K562 (cell line): Measurements from ENCODE around the gene PDE1C. TPM values are rescaled to one million over a fixed set of nuclear protein-coding genes. Genes with fewer than 3 reads are reported as not detected.

Experiments used
- ATAC-seq: fragments of 200-7000 bp; cut with Tn5 transposase; 3 replicates; pipeline ENCODE4 v1.9.1; 2020; ENCODE audit warnings: moderate library complexity
- BruUV-seq: library from RNA; stranded (reverse); fragments of 400-500 nt; replicated peaks from 2 replicates; lab custom pipeline; 2021; lab: Mats Ljungman, UMichigan
- CTCF ChIA-PET: fragments of 300-600 bp; formaldehyde crosslinking; extraction: SDS; loops from one replicate; lab custom pipeline; 2021; ENCODE audit warnings: low intra/inter-chr PET ratio; lab: Yijun Ruan, JAX
- POLR2A ChIA-PET: fragments of 300-600, 350-650 bp; sonication (Branson Sonifier 250); formaldehyde crosslinking; extraction: SDS; loops from one replicate; lab custom pipeline; 2021; ENCODE audit warnings: antibody characterized with exemption, inconsistent platforms; lab: Yijun Ruan, JAX
- DNase-seq, 4 experiments: peaks; one replicate each; pipeline versions ENCODE4 v3.0.0 to v3.0.0-alpha.2; 2011 to 2018; ENCODE audit warnings: low spot score in 3 of 4, mixed read lengths in 3 of 4; ENCODE audit errors: extremely low read depth in 1 of 4
- FAIRE-seq: peaks from 2 replicates; lab custom pipeline; 2011; peaks lifted over from hg19 to GRCh38; lab: Jason Lieb, UNC
- H2AFZ ChIP-seq: 2 replicates; pipeline ENCODE4 v1.6.0; 2011; ENCODE audit warnings: low read depth, low read length, control low read depth, inconsistent platforms
- H3K27ac ChIP-seq: fragments of 200-600 bp; 3 replicates; pipeline ENCODE4 v1.8.0; 2011; ENCODE audit warnings: low read depth, mild to moderate bottlenecking, control low read depth, inconsistent platforms, low read length, moderate library complexity, mixed read lengths; ENCODE audit errors: extremely low read depth
- H3K27me3 ChIP-seq, 2 experiments: fragments of 300-600 bp in 1 of 2; 2 replicates in 1 of 2; 3 replicates in 1 of 2; pipeline versions ENCODE4 v1.6.0 to v1.8.0; 2011; ENCODE audit warnings: inconsistent platforms in 2 of 2, low read length in 2 of 2, mild to moderate bottlenecking in 1 of 2, mixed read lengths in 1 of 2, moderate library complexity in 1 of 2; ENCODE audit not compliant: control insufficient read depth in 2 of 2, insufficient read depth in 2 of 2
- H3K36me3 ChIP-seq: fragments of 300-600 bp; 3 replicates; pipeline ENCODE4 v1.8.0; 2011; ENCODE audit warnings: mild to moderate bottlenecking, low read length, inconsistent platforms; ENCODE audit not compliant: control insufficient read depth, insufficient read depth
- H3K4me1 ChIP-seq, 2 experiments: fragments of 200-600 bp in 1 of 2; replicated peaks in 1 of 2; 2 replicates in 1 of 2; 3 replicates in 1 of 2; pipeline versions ENCODE4 v1.5.1 to v1.8.0; 2011; ENCODE audit warnings: inconsistent platforms in 2 of 2, low read length in 2 of 2, mild to moderate bottlenecking in 1 of 2, mixed read lengths in 1 of 2, moderate library complexity in 1 of 2; ENCODE audit not compliant: control insufficient read depth in 2 of 2, insufficient read depth in 2 of 2
- H3K4me2 ChIP-seq: 2 replicates; pipeline ENCODE4 v1.6.1; 2011; ENCODE audit warnings: low read length, control low read depth, inconsistent platforms, mixed read lengths; ENCODE audit not compliant: insufficient read depth
- H3K4me3 ChIP-seq: fragments of 200-600 bp; sonication (generic), shearing (Covaris generic); 2 replicates; pipeline ENCODE4 v1.5.1; 2016; ENCODE audit warnings: control low read depth, inconsistent platforms
- H3K79me2 ChIP-seq: fragments of 200-600 bp; 3 replicates; pipeline ENCODE4 v1.8.0; 2011; ENCODE audit warnings: low read length, inconsistent platforms; ENCODE audit not compliant: control insufficient read depth, insufficient read depth
- H3K9ac ChIP-seq, 2 experiments: 2 replicates each; pipeline versions ENCODE4 v1.6.0 to v1.6.1; 2011; ENCODE audit warnings: low read depth in 2 of 2, low read length in 2 of 2, control low read depth in 1 of 2, inconsistent platforms in 1 of 2, mild to moderate bottlenecking in 1 of 2, mixed read lengths in 1 of 2; ENCODE audit not compliant: insufficient read depth in 1 of 2
- H3K9me1 ChIP-seq: one replicate; pipeline ENCODE4 v1.6.0; 2011; ENCODE audit warnings: inconsistent platforms, mild to moderate bottlenecking, low read length, moderate library complexity; ENCODE audit not compliant: control insufficient read depth, insufficient read depth
- H3K9me3 ChIP-seq: replicated peaks from 2 replicates; pipeline ENCODE4 v1.5.1; 2011; ENCODE audit warnings: low read depth, low read length, inconsistent platforms; ENCODE audit not compliant: control insufficient read depth, insufficient read depth
- H4K20me1 ChIP-seq: replicated peaks from 2 replicates; pipeline ENCODE4 v1.6.1; 2011; ENCODE audit warnings: low read length, inconsistent platforms, mixed read lengths; ENCODE audit not compliant: control insufficient read depth, insufficient read depth
- CCAR2 ChIP-seq: fragments of 200-400 bp; formaldehyde crosslinking; IDR thresholded peaks from 2 replicates; pipeline ENCODE4 v1.6.1; 2017; ENCODE audit warnings: mild to moderate bottlenecking, low read depth, low read length
- CTBP1 ChIP-seq: fragments of 450-650 bp; IDR thresholded peaks from 2 replicates; pipeline ENCODE4 v1.6.1; 2016; ENCODE audit warnings: borderline replicate concordance
- DPF2 ChIP-seq: fragments of 450-650 bp; IDR thresholded peaks from 2 replicates; pipeline ENCODE4 v1.6.1; 2016
- ELF4 ChIP-seq: fragments of 450-650 bp; formaldehyde crosslinking; IDR thresholded peaks from 2 replicates; pipeline ENCODE4 v1.4.0; 2022; ENCODE audit warnings: missing genetic modification characterization
- EP400 ChIP-seq: fragments of 450-650 bp; IDR thresholded peaks from 2 replicates; pipeline ENCODE4 v1.6.1; 2017; ENCODE audit warnings: antibody characterized with exemption, mild to moderate bottlenecking, moderate library complexity
- FOXA3 ChIP-seq, 2 experiments: fragments of 450-650 bp in 1 of 2; sonication (generic) in 1 of 2; formaldehyde crosslinking; IDR thresholded peaks in 1 of 2; conservative IDR thresholded peaks in 1 of 2; 2 replicates each; pipeline versions ENCODE4 v1.4.0 to v1.8.0; 2020 to 2022; ENCODE audit warnings: mild to moderate bottlenecking in 2 of 2, missing genetic modification reagents in 1 of 2
- KLF13 ChIP-seq: fragments of 450-650 bp; IDR thresholded peaks from 2 replicates; pipeline ENCODE4 v1.6.1; 2016; ENCODE audit warnings: missing genetic modification characterization, low read depth, mild to moderate bottlenecking, missing compliant biosample characterization, moderate library complexity, borderline replicate concordance
- MYC ChIP-seq, 2 experiments: fragments of 250-450 bp in 1 of 2; sonication (Bioruptor Pico) in 1 of 2; IDR thresholded peaks; 2 replicates each; pipeline versions ENCODE4 v1.5.1 to v1.6.1; 2012 to 2021; ENCODE audit warnings: low read depth in 2 of 2, borderline replicate concordance in 1 of 2, improper control_type of control experiment in 1 of 2, low read length in 1 of 2, mild to moderate bottlenecking in 1 of 2, moderate library complexity in 1 of 2
- NFATC3 ChIP-seq: fragments of 450-650 bp; IDR thresholded peaks from 2 replicates; pipeline ENCODE4 v1.6.1; 2017; ENCODE audit warnings: mild to moderate bottlenecking
- NRF1 ChIP-seq, 2 experiments: fragments of 450-650 bp; IDR thresholded peaks in 1 of 2; conservative IDR thresholded peaks in 1 of 2; 2 replicates each; pipeline ENCODE4 v1.6.1; 2014; ENCODE audit warnings: mild to moderate bottlenecking in 2 of 2
- TAF15 ChIP-seq: fragments of 200-400 bp; formaldehyde crosslinking; IDR thresholded peaks from 2 replicates; pipeline ENCODE4 v1.6.1; 2017; ENCODE audit warnings: mild to moderate bottlenecking, low read depth, low read length, moderate library complexity
- TFAM ChIP-seq: fragments of 250-450 bp; sonication (Bioruptor Pico); conservative IDR thresholded peaks from 2 replicates; pipeline ENCODE4 v1.5.0; 2021; ENCODE audit warnings: mild to moderate bottlenecking, moderate library complexity
- ZBED1 ChIP-seq: IDR thresholded peaks from 2 replicates; pipeline ENCODE4 v1.6.1; 2014
- ZNF124 ChIP-seq: sonication (generic); formaldehyde crosslinking; IDR thresholded peaks from 2 replicates; pipeline ENCODE4 v1.8.1; 2022; ENCODE audit warnings: missing genetic modification reagents
- ZNF143 ChIP-seq: sonication (generic); formaldehyde crosslinking; IDR thresholded peaks from 2 replicates; pipeline ENCODE4 v1.9.0; 2022; ENCODE audit warnings: mild to moderate bottlenecking, missing genetic modification reagents
- WGBS: fragments of 100-300 bp; shearing (Covaris generic); methylation state at CpG from one replicate; pipeline ENCODE4 v1.1.6; 2016; ENCODE audit warnings: low coverage, mixed read lengths; ENCODE audit not compliant: insufficient coverage; ENCODE audit errors: missing lambda C conversion rate; 5-methylcytosine and 5-hydroxymethylcytosine counted together
- in situ Hi-C: fragments of 300-500 bp; cut with MboI; formaldehyde crosslinking; loops from 4 replicates; pipeline ENCODE4 v1.15.0; 2018; ENCODE audit warnings: inconsistent platforms, mixed read lengths
- intact Hi-C: fragments of 100-400 bp; cut with micrococcal nuclease; formaldehyde crosslinking; loops from 2 replicates; pipeline ENCODE4 v1.14.2; 2022
- polyA plus RNA-seq, 8 experiments: library from polyadenylated mRNA; depleted of rRNA in 4 of 8; stranded (reverse) in 5 of 8; unstranded in 3 of 8; fragments of >200 nt; fragmentation: Nextera tagmentation in 2 of 8; fragmentation: Illumina TruSeq in 1 of 8; extraction: Ambion mirVana in 2 of 8; extraction: Trizol in 1 of 8; gene quantifications; 2 replicates each; pipeline versions ENCODE4 v1.2.1 to v1.2.3, GENCODE V29; 2011 to 2014; ENCODE audit warnings: inconsistent platforms in 1 of 8, missing spikeins in 1 of 8
- total RNA-seq, 7 experiments: library from RNA; depleted of rRNA in 6 of 7; stranded (reverse); fragments of >200 nt in 6 of 7; fragmentation: Illumina TruSeq in 2 of 7; extraction: Trizol in 2 of 7; gene quantifications; 2 replicates each; pipeline versions ENCODE4 v1.2.1 to v1.2.3, GENCODE V29; 2011 to 2021; ENCODE audit warnings: low replicate concordance in 1 of 7

Gene PDE1C
- total and polyA plus RNA-seq, 9 of the 15 experiments (the other 6 are each of a cell fraction or from before 2014, with no cell fraction given), result under 0.01 to 0.01 TPM; not detected in 7

- BruUV-seq, result no TSS peak
- POLR2A ChIA-PET, result no interaction called here
- Histone ChIP-seq H3K4me2 (no peak overlapping the region), H3K4me3 (no peak overlapping the region), H4K20me1 (no peaks in the 10 kb centered on the region), H3K9ac (no peak overlapping the region), H3K27ac (no peak overlapping the region), H3K27me3 (no peaks in the 10 kb centered on the region), H3K79me2 (no peaks in the 10 kb centered on the region), H3K9me1 (no peaks in the 10 kb centered on the region), H2AFZ (no peak overlapping the region), H3K9me3 (no peaks in the 10 kb centered on the region), H3K4me1 (no peaks in the 10 kb centered on the region), H3K36me3 (no peaks in the 10 kb centered on the region)
- in situ Hi-C loops (no loop called here), intact Hi-C loops (no loop called here)
- 0% methylated on average over 3 of the region's 3 CpGs for WGBS
- ATAC-seq (no peak), DNase-seq (no peak), FAIRE-seq (no peak)
- CTCF ChIA-PET, result no interaction called here
- TF ChIP-seq KLF13 (tag) (no peak), ZNF143 (CRISPR knock-in tag) (no peak), FOXA3 (CRISPR knock-in tag; conservative IDR thresholded peaks at IDR 0.05 in 1 of 2, IDR thresholded peaks at IDR 0.05 in 1 of 2) (no peak), ZBED1 (no peak), CTBP1 (no peak), TAF15 (no peak), TFAM (CRISPR knock-in tag) (no peak), NRF1 (conservative IDR thresholded peaks at IDR 0.05 in 1 of 2, IDR thresholded peaks at IDR 0.05 in 1 of 2) (no peak), NFATC3 (no peak), CCAR2 (no peak), DPF2 (no peak), EP400 (no peak), ELF4 (CRISPR knock-in tag) (no peak), MYC (IDR thresholded peaks at IDR 0.05; ENCODE audit: low read depth, low read length) (no peak), MYC (CRISPR knock-in tag; IDR thresholded peaks at IDR 0.05; ENCODE audit: borderline replicate concordance, low read depth) (no peak), ZNF124 (no peak)
Measured at GRCh38 chr7:31758755-31759154, 311.5 kb downstream of the PDE1C start.
